Common myeloid progenitor, CD34-positive (primary cell): ENCODE results near the gene ERGIC1.
"Not testable (repeated sequence)": the region's sequence is repeated elsewhere in the genome, so short reads cannot be mapped to it uniquely, and the experiment has no call there.

Experiments used
- CTCF ChIA-PET: fragments of 350-600 bp; sonication (Branson Sonifier 250); formaldehyde crosslinking; loops from one replicate; lab custom pipeline; 2021; ENCODE audit warnings: antibody characterized with exemption; lab: Charles Lee
- POLR2A ChIA-PET: fragments of 350-600 bp; sonication (Branson Sonifier 250); formaldehyde crosslinking; loops from one replicate; lab custom pipeline; 2021; ENCODE audit warnings: antibody characterized with exemption; lab: Charles Lee
- DNase-seq, 3 donors: peaks; one replicate each; pipeline versions ENCODE4 v3.0.0 to v3.0.0-alpha.2; 2013
- H3K27ac ChIP-seq, 2 experiments: 1 replicate in 1 of 2; 2 replicates in 1 of 2; pipeline ENCODE4 v1.7.0; 2013; ENCODE audit warnings: inconsistent platforms in 2 of 2, low read length in 2 of 2, mild to moderate bottlenecking in 2 of 2, low read depth in 1 of 2, moderate library complexity in 1 of 2; ENCODE audit not compliant: severe bottlenecking in 2 of 2, insufficient read depth in 1 of 2, poor library complexity in 1 of 2
- H3K27me3 ChIP-seq, 5 experiments: replicated peaks in 2 of 5; 1 replicate in 3 of 5; 2 replicates in 2 of 5; pipeline versions ENCODE4 v1.6.1 to v1.7.0; 2013; ENCODE audit warnings: low read length in 4 of 5, mild to moderate bottlenecking in 2 of 5, moderate library complexity in 2 of 5, inconsistent platforms in 1 of 5; ENCODE audit not compliant: insufficient read depth in 5 of 5, control insufficient read depth in 4 of 5
- H3K36me3 ChIP-seq, 4 experiments: 1 replicate in 2 of 4; 2 replicates in 2 of 4; pipeline versions ENCODE4 v1.6.1 to v1.7.0; 2013; ENCODE audit warnings: low read length in 3 of 4, control low read depth in 1 of 4, mild to moderate bottlenecking in 1 of 4; ENCODE audit not compliant: control insufficient read depth in 4 of 4, insufficient read depth in 4 of 4
- H3K4me1 ChIP-seq, 4 experiments: 1 replicate in 3 of 4; 2 replicates in 1 of 4; pipeline versions ENCODE4 v1.6.1 to v1.7.1; 2013; ENCODE audit warnings: low read length in 3 of 4, mild to moderate bottlenecking in 3 of 4, control low read depth in 1 of 4, inconsistent platforms in 1 of 4, moderate library complexity in 1 of 4; ENCODE audit not compliant: control insufficient read depth in 4 of 4, insufficient read depth in 4 of 4; ENCODE audit errors: control extremely low read depth in 1 of 4
- H3K4me3 ChIP-seq, 7 experiments: 1 replicate in 4 of 7; 2 replicates in 3 of 7; pipeline versions ENCODE4 v1.5.1 to v1.7.0; 2013; ENCODE audit warnings: mild to moderate bottlenecking in 7 of 7, low read length in 6 of 7, moderate library complexity in 6 of 7, inconsistent platforms in 2 of 7, low read depth in 2 of 7, control low read depth in 1 of 7; ENCODE audit not compliant: insufficient read depth in 4 of 7, control insufficient read depth in 1 of 7; ENCODE audit errors: extremely low read depth in 1 of 7
- H3K9me3 ChIP-seq, 5 experiments: 1 replicate in 4 of 5; 2 replicates in 1 of 5; pipeline versions ENCODE4 v1.6.1 to v1.7.1; 2013; ENCODE audit warnings: low read length in 4 of 5, mild to moderate bottlenecking in 2 of 5, inconsistent platforms in 1 of 5, low read depth in 1 of 5, moderate library complexity in 1 of 5; ENCODE audit not compliant: control insufficient read depth in 4 of 5, insufficient read depth in 2 of 5; ENCODE audit errors: control extremely low read depth in 1 of 5
- WGBS: methylation state at CpG from one replicate; pipeline ENCODE4 v1.1.5; 2013; ENCODE audit not compliant: insufficient coverage; 5-methylcytosine and 5-hydroxymethylcytosine counted together

ERGIC1 gene

GRCh38 chr5:172806897-172807672, 27.0 kb upstream of the ERGIC1 start:
- H3K27ac ChIP-seq, result peak overlapping the region; percentile 52 to 87
- WGBS, result 62% methylated on average over 16 of the region's 24 CpGs

GRCh38 chr5:172807766-172808311, 26.2 kb upstream of the ERGIC1 start:
- Histone ChIP-seq H3K9me3 (peaks cover 0 to 5% (median 0%) of the 10 kb centered on the region in 5 experiments), H3K36me3 (no peaks in the 10 kb centered on the region), H3K4me3 (peak overlapping the region in 6 of 7 experiments; percentile 52 to 78 (median 64)), H3K4me1 (peaks cover 0 to 11% (median 8%) of the 10 kb centered on the region in 4 experiments), H3K27me3 (no peaks in the 10 kb centered on the region), H3K27ac (peak overlapping the region; percentile 52 to 87)
- ChIA-PET POLR2A (interaction anchor here (1.1 to 1.6 kb wide), 3 partner anchors 13 to 37 kb away, joined by 3 to 8 read pairs (median 4); partner anchors contain the start of gene DUSP1), CTCF (interaction anchor here (1.2 to 1.4 kb wide), 2 partner anchors 11 to 29 kb away, joined by 3 to 5 read pairs; no protein-coding TSS in a partner anchor)
- no peak for DNase-seq
- WGBS, result 100% methylated on average over 4 of the region's 11 CpGs

More at GRCh38 chr5:172806897-172807672, 27.0 kb upstream of the ERGIC1 start:
- H3K4me1 ChIP-seq, result peaks cover 0 to 11% (median 10%) of the 10 kb centered on the region in 4 experiments
- peaks cover 0 to 5% (median 0%) of the 10 kb centered on the region in 5 experiments for H3K9me3 ChIP-seq
- no peaks in the 10 kb centered on the region for H3K27me3 ChIP-seq
- POLR2A ChIA-PET, result interaction anchor here (1.1 to 1.6 kb wide), 3 partner anchors 14 to 37 kb away, joined by 3 to 8 read pairs (median 4); partner anchors contain the start of gene DUSP1
- H3K36me3 ChIP-seq, result no peaks in the 10 kb centered on the region
- CTCF ChIA-PET, result interaction anchor here (1.2 to 1.4 kb wide), 2 partner anchors 10 to 30 kb away, joined by 3 to 5 read pairs; no protein-coding TSS in a partner anchor
- peak; percentile 92 to 94 (median 94) for DNase-seq
- peak overlapping the region in 6 of 7 experiments; percentile 52 to 78 (median 64) for H3K4me3 ChIP-seq

DNA sequence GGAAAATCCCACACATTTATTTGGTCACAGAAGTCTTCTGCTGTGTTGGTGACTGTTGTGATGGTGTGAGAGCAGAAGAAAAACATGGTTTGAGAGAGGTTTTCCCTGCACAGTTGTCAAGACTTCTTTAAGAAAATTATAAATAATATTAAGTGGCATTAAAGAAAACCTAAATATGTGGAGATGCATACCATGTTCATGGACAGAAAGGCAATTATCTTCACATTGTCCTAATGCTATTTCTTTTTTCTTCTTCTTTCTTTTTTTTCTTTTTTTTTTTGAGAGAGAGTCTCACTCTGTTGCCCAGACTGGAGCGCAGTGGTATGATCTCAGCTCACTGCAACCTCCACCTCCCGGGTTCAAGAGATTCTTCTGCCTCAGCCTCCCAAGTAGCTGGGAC, 24.3 kb upstream of the ERGIC1 start:
- no peaks in the 10 kb centered on the region for H3K36me3 ChIP-seq
- H3K27me3 ChIP-seq, result no peaks in the 10 kb centered on the region
- 40% methylated on average over 1 of the region's 2 CpGs for WGBS
- H3K4me3 ChIP-seq, result no peak overlapping the region
- no peak for DNase-seq
- peaks cover 0 to 11% (median 8%) of the 10 kb centered on the region in 4 experiments for H3K4me1 ChIP-seq
- peaks cover 0 to 5% (median 0%) of the 10 kb centered on the region in 5 experiments for H3K9me3 ChIP-seq
- no peak overlapping the region for H3K27ac ChIP-seq
- ChIA-PET POLR2A (no interaction called here), CTCF (interaction anchor here (0.8 to 2.2 kb wide), 2 partner anchors 11 to 19 kb away, joined by 3 to 5 read pairs; no protein-coding TSS in a partner anchor)

- H3K27me3 ChIP-seq, H3K36me3 ChIP-seq, H3K9me3 ChIP-seq, H3K27ac ChIP-seq, DNase-seq, POLR2A ChIA-PET, H3K4me3 ChIP-seq: not testable (repeated sequence)
- WGBS, result 100% methylated on average over 2 of the region's 4 CpGs
- H3K4me1 ChIP-seq, result peaks cover 0 to 11% (median 8%) of the 10 kb centered on the region in 4 experiments
- CTCF ChIA-PET, result interaction anchor here (2.2 kb wide), 1 partner anchor 10 kb away, joined by 5 read pairs; no protein-coding TSS in a partner anchor
These were observed 23.1 kb upstream of the ERGIC1 start for GRCh38 chr5:172810996-172811395.

- DNase-seq, result no peak
- ChIA-PET POLR2A (no interaction called here), CTCF (interaction anchor here (0.7 to 1.4 kb wide), 2 partner anchors 18 to 20 kb away, joined by 3 read pairs; no protein-coding TSS in a partner anchor)
- no peaks in the 10 kb centered on the region for H3K4me1 ChIP-seq
- WGBS, result 100% methylated on average over 3 of the region's 7 CpGs
- no peaks in the 10 kb centered on the region for H3K27me3 ChIP-seq
- H3K27ac ChIP-seq, result no peak overlapping the region
- H3K36me3 ChIP-seq, result no peaks in the 10 kb centered on the region
- no peaks in the 10 kb centered on the region for H3K9me3 ChIP-seq
- H3K4me3 ChIP-seq, result no peak overlapping the region
These were observed 18.4 kb upstream of the ERGIC1 start for GRCh38 chr5:172815631-172816030.

DNA sequence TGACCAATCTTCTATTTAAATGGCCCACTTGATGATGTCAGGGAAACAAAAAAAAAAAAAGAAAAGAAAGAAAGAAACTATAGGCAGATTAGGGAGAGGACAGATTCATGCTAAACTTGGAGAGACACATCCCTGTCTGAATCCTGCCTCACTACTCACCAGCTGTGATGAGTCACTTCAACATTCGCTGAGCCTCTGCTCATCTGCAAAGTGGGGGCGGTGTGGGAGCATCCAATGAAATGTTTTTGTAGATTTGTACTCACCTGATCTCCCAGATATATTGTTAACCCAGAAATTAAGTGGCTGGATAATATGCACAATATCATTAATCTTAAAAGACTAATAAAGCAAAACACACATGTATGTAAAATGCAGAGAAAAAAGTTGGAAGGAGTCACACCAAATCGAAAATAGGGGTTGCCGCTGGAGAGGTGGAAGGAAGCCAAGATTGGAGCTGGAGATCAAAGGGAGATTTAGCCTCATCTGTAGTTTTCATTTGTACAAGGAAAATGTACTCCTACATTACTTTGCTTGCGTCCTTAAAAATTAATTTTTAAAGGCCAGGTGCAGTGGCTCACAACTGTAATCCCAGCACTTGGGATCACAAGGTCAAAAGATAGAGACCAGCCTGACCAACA, 17.0 kb upstream of the ERGIC1 start:
- POLR2A ChIA-PET, result no interaction called here
- H3K27me3 ChIP-seq, result no peaks in the 10 kb centered on the region
- H3K36me3 ChIP-seq, result no peaks in the 10 kb centered on the region
- no peak overlapping the region for H3K4me3 ChIP-seq
- CTCF ChIA-PET, result no interaction called here
- H3K9me3 ChIP-seq, result no peaks in the 10 kb centered on the region
- WGBS, result 92% methylated on average over 2 of the region's 5 CpGs
- H3K4me1 ChIP-seq, result no peaks in the 10 kb centered on the region
- no peak for DNase-seq
- H3K27ac ChIP-seq, result no peak overlapping the region
